HepG2 (cell line): ENCODE data around the gene ETV2. TPM values are rescaled to one million over a fixed set of nuclear protein-coding genes. Genes with fewer than 3 reads are reported as not detected.

ENCODE experiments used
- BORCS8-MEF2B ChIP-seq: sonication (generic); formaldehyde crosslinking; IDR thresholded peaks from 2 replicates; pipeline ENCODE4 v1.8.0; 2022; ENCODE audit warnings: mild to moderate bottlenecking, missing genetic modification reagents
- EHMT2 ChIP-seq: fragments of 200-600 bp; sonication (generic); IDR thresholded peaks from 2 replicates; pipeline ENCODE4 v1.7.0; 2017; ENCODE audit warnings: antibody characterized with exemption, low read depth, low read length, borderline replicate concordance
- ETV6 ChIP-seq: sonication (generic); formaldehyde crosslinking; conservative IDR thresholded peaks from 2 replicates; pipeline ENCODE4 v1.4.0; 2020; ENCODE audit warnings: missing genetic modification reagents
- FOXA3 ChIP-seq: IDR thresholded peaks from 2 replicates; pipeline ENCODE4 v1.6.1; 2016; ENCODE audit warnings: missing genetic modification reagents, missing compliant biosample characterization
- GATA4 ChIP-seq: sonication (generic); IDR thresholded peaks from 2 replicates; pipeline ENCODE4 v1.6.1; 2016; ENCODE audit warnings: antibody characterized with exemption, low read depth, borderline replicate concordance
- KDM2A ChIP-seq: sonication (generic); formaldehyde crosslinking; IDR thresholded peaks from 2 replicates; pipeline ENCODE4 v1.4.0; 2020; ENCODE audit warnings: low read depth, missing genetic modification reagents, borderline replicate concordance
- KDM4B ChIP-seq: sonication (generic); formaldehyde crosslinking; IDR thresholded peaks from 2 replicates; pipeline ENCODE4 v1.4.0; 2020; ENCODE audit warnings: missing genetic modification reagents
- NCOA1 ChIP-seq: sonication (generic); formaldehyde crosslinking; IDR thresholded peaks from 2 replicates; pipeline ENCODE4 v1.9.0; 2021; ENCODE audit warnings: missing genetic modification reagents
- NFE2 ChIP-seq: sonication (generic); formaldehyde crosslinking; IDR thresholded peaks from 2 replicates; pipeline ENCODE4 v1.4.0; 2020; ENCODE audit warnings: missing genetic modification reagents
- RAD21 ChIP-seq: fragments of 450-650 bp; formaldehyde crosslinking; IDR thresholded peaks from 2 replicates; pipeline ENCODE4 v1.5.0; 2020; ENCODE audit warnings: mild to moderate bottlenecking
- REXO4 ChIP-seq: sonication (generic); formaldehyde crosslinking; IDR thresholded peaks from 2 replicates; pipeline ENCODE4 v1.8.0; 2022; ENCODE audit warnings: missing genetic modification reagents, mild to moderate bottlenecking, borderline replicate concordance
- ZNF326 ChIP-seq: sonication (generic); formaldehyde crosslinking; IDR thresholded peaks from 2 replicates; pipeline ENCODE4 v1.4.0; 2020; ENCODE audit warnings: missing genetic modification reagents, borderline replicate concordance
- ZNF34 ChIP-seq: sonication (generic); formaldehyde crosslinking; IDR thresholded peaks from 2 replicates; pipeline ENCODE4 v1.4.0; 2020; ENCODE audit warnings: mild to moderate bottlenecking, missing genetic modification reagents, borderline replicate concordance
- ZNF660 ChIP-seq: sonication (generic); formaldehyde crosslinking; IDR thresholded peaks from 2 replicates; pipeline ENCODE4 v1.5.1; 2020; ENCODE audit warnings: mild to moderate bottlenecking, low read depth, missing genetic modification reagents, borderline replicate concordance
- ZNF720 ChIP-seq: sonication (generic); formaldehyde crosslinking; IDR thresholded peaks from 2 replicates; pipeline ENCODE4 v1.4.0; 2020; ENCODE audit warnings: missing genetic modification reagents
- ZNF850 ChIP-seq: sonication (generic); formaldehyde crosslinking; conservative IDR thresholded peaks from 2 replicates; pipeline ENCODE4 v1.9.0; 2021; ENCODE audit warnings: mild to moderate bottlenecking, missing genetic modification reagents
- ZSCAN29 ChIP-seq: sonication (generic); formaldehyde crosslinking; conservative IDR thresholded peaks from 2 replicates; pipeline ENCODE4 v1.4.0; 2020; ENCODE audit warnings: mild to moderate bottlenecking, missing genetic modification reagents
- polyA plus RNA-seq, 8 experiments: library from polyadenylated mRNA; depleted of rRNA in 3 of 8; stranded (reverse) in 7 of 8; unstranded in 1 of 8; fragments of >200 nt; fragmentation: Illumina TruSeq in 4 of 8; extraction: Trizol in 4 of 8; gene quantifications; 2 replicates each; pipeline versions ENCODE4 v1.2.1 to v1.2.3, GENCODE V29; 2011 to 2016; ENCODE audit warnings: low read depth in 4 of 8, missing spikeins in 1 of 8, mixed read lengths in 1 of 8; ENCODE audit not compliant: insufficient read depth in 1 of 8
- total RNA-seq, 5 experiments: library from RNA; depleted of rRNA; stranded (reverse); fragments of >200 nt; fragmentation: Illumina TruSeq; extraction: Trizol; gene quantifications; 2 replicates each; pipeline ENCODE4 v1.2.3, GENCODE V29; 2016; ENCODE audit warnings: low read depth in 1 of 5
- TF ChIP-seq, protein P1 (sequence below): IDR thresholded peaks from 2 replicates; pipeline ENCODE4 v1.6.1; 2016; ENCODE audit warnings: low read depth, missing genetic modification reagents, missing compliant biosample characterization
- TF ChIP-seq, protein P2 (sequence below), 2 experiments: IDR thresholded peaks; 2 replicates each; pipeline ENCODE4 v1.6.1; 2011 to 2012; ENCODE audit warnings: low read length in 2 of 2, borderline replicate concordance in 1 of 2, low read depth in 1 of 2, mild to moderate bottlenecking in 1 of 2, moderate library complexity in 1 of 2
- TF ChIP-seq, protein P3 (sequence below): sonication (generic); formaldehyde crosslinking; conservative IDR thresholded peaks from 2 replicates; pipeline ENCODE4 v1.4.0; 2020; ENCODE audit warnings: missing genetic modification reagents

Gene ETV2
- total and polyA plus RNA-seq, 2 of the 13 experiments (the other 11 are each of a cell fraction or from before 2014, with no cell fraction given): 0.07 to 0.20 TPM

DNA sequence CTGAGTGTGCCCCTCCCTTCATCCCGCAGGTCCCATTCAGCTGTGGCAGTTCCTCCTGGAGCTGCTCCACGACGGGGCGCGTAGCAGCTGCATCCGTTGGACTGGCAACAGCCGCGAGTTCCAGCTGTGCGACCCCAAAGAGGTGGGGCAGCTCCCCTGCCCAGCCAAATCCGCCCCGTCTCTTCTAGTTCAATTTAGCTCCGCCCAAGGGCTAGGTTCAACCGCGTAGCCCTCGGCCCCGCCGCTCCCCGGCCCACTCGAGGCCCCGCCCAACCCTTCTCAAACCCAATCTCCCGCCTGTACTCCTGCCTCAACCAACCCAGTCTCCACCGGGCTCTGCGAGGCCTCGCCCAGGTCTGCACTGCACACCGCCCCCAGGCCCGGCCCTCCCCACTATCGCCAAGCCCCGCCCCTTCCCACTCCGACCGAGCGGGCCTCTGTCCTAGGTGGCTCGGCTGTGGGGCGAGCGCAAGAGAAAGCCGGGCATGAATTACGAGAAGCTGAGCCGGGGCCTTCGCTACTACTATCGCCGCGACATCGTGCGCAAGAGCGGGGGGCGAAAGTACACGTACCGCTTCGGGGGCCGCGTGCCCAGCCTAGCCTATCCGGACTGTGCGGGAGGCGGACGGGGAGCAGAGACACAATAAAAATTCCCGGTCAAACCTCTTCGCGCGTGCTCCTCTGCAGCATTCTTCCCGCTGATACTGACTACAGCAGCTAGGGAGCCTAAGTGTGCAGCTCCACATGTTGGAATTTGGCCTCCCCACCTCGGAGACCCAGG is 2.9 kb downstream of the ETV2 start (continued):
- TF ChIP-seq ZNF34 (CRISPR knock-in tag) (no peak), EHMT2 (no peak), NCOA1 (CRISPR knock-in tag) (peak; percentile 76), KDM4B (CRISPR knock-in tag) (no peak), ETV6 (CRISPR knock-in tag) (no peak), ZNF850 (CRISPR knock-in tag) (no peak), NFE2 (CRISPR knock-in tag) (no peak), ZSCAN29 (CRISPR knock-in tag) (0 out of 2 replicates have a peak, but pooled peaks have one; percentile 24), RAD21 (CRISPR knock-in tag) (0 out of 2 replicates have a peak, but pooled peaks have one; percentile 37), REXO4 (CRISPR knock-in tag) (no peak), ZNF326 (no peak), KDM2A (CRISPR knock-in tag) (no peak), GATA4 (no peak), BORCS8-MEF2B (CRISPR knock-in tag) (no peak), FOXA3 (CRISPR knock-in tag) (no peak), ZNF660 (CRISPR knock-in tag) (no peak), ZNF720 (CRISPR knock-in tag) (no peak)
- TF ChIP-seq, protein P1, sequence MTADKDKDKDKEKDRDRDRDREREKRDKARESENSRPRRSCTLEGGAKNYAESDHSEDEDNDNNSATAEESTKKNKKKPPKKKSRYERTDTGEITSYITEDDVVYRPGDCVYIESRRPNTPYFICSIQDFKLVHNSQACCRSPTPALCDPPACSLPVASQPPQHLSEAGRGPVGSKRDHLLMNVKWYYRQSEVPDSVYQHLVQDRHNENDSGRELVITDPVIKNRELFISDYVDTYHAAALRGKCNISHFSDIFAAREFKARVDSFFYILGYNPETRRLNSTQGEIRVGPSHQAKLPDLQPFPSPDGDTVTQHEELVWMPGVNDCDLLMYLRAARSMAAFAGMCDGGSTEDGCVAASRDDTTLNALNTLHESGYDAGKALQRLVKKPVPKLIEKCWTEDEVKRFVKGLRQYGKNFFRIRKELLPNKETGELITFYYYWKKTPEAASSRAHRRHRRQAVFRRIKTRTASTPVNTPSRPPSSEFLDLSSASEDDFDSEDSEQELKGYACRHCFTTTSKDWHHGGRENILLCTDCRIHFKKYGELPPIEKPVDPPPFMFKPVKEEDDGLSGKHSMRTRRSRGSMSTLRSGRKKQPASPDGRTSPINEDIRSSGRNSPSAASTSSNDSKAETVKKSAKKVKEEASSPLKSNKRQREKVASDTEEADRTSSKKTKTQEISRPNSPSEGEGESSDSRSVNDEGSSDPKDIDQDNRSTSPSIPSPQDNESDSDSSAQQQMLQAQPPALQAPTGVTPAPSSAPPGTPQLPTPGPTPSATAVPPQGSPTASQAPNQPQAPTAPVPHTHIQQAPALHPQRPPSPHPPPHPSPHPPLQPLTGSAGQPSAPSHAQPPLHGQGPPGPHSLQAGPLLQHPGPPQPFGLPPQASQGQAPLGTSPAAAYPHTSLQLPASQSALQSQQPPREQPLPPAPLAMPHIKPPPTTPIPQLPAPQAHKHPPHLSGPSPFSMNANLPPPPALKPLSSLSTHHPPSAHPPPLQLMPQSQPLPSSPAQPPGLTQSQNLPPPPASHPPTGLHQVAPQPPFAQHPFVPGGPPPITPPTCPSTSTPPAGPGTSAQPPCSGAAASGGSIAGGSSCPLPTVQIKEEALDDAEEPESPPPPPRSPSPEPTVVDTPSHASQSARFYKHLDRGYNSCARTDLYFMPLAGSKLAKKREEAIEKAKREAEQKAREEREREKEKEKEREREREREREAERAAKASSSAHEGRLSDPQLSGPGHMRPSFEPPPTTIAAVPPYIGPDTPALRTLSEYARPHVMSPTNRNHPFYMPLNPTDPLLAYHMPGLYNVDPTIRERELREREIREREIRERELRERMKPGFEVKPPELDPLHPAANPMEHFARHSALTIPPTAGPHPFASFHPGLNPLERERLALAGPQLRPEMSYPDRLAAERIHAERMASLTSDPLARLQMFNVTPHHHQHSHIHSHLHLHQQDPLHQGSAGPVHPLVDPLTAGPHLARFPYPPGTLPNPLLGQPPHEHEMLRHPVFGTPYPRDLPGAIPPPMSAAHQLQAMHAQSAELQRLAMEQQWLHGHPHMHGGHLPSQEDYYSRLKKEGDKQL (CRISPR knock-in tag): no peak
- TF ChIP-seq, protein P2, sequence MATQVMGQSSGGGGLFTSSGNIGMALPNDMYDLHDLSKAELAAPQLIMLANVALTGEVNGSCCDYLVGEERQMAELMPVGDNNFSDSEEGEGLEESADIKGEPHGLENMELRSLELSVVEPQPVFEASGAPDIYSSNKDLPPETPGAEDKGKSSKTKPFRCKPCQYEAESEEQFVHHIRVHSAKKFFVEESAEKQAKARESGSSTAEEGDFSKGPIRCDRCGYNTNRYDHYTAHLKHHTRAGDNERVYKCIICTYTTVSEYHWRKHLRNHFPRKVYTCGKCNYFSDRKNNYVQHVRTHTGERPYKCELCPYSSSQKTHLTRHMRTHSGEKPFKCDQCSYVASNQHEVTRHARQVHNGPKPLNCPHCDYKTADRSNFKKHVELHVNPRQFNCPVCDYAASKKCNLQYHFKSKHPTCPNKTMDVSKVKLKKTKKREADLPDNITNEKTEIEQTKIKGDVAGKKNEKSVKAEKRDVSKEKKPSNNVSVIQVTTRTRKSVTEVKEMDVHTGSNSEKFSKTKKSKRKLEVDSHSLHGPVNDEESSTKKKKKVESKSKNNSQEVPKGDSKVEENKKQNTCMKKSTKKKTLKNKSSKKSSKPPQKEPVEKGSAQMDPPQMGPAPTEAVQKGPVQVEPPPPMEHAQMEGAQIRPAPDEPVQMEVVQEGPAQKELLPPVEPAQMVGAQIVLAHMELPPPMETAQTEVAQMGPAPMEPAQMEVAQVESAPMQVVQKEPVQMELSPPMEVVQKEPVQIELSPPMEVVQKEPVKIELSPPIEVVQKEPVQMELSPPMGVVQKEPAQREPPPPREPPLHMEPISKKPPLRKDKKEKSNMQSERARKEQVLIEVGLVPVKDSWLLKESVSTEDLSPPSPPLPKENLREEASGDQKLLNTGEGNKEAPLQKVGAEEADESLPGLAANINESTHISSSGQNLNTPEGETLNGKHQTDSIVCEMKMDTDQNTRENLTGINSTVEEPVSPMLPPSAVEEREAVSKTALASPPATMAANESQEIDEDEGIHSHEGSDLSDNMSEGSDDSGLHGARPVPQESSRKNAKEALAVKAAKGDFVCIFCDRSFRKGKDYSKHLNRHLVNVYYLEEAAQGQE (IDR thresholded peaks at IDR 0.05; ENCODE audit: borderline replicate concordance in 1 of 2, low read depth in 1 of 2, low read length in 2 of 2): peak; percentile 13 to 54; a peak in 3 of 4 replicates
- TF ChIP-seq, protein P3, sequence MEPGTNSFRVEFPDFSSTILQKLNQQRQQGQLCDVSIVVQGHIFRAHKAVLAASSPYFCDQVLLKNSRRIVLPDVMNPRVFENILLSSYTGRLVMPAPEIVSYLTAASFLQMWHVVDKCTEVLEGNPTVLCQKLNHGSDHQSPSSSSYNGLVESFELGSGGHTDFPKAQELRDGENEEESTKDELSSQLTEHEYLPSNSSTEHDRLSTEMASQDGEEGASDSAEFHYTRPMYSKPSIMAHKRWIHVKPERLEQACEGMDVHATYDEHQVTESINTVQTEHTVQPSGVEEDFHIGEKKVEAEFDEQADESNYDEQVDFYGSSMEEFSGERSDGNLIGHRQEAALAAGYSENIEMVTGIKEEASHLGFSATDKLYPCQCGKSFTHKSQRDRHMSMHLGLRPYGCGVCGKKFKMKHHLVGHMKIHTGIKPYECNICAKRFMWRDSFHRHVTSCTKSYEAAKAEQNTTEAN: 0 out of 2 replicates have a peak, but pooled peaks have one; percentile 27
